ENCODE data around the gene LCMT2.

The LCMT2 gene, protein sequence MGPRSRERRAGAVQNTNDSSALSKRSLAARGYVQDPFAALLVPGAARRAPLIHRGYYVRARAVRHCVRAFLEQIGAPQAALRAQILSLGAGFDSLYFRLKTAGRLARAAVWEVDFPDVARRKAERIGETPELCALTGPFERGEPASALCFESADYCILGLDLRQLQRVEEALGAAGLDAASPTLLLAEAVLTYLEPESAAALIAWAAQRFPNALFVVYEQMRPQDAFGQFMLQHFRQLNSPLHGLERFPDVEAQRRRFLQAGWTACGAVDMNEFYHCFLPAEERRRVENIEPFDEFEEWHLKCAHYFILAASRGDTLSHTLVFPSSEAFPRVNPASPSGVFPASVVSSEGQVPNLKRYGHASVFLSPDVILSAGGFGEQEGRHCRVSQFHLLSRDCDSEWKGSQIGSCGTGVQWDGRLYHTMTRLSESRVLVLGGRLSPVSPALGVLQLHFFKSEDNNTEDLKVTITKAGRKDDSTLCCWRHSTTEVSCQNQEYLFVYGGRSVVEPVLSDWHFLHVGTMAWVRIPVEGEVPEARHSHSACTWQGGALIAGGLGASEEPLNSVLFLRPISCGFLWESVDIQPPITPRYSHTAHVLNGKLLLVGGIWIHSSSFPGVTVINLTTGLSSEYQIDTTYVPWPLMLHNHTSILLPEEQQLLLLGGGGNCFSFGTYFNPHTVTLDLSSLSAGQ

DNA sequence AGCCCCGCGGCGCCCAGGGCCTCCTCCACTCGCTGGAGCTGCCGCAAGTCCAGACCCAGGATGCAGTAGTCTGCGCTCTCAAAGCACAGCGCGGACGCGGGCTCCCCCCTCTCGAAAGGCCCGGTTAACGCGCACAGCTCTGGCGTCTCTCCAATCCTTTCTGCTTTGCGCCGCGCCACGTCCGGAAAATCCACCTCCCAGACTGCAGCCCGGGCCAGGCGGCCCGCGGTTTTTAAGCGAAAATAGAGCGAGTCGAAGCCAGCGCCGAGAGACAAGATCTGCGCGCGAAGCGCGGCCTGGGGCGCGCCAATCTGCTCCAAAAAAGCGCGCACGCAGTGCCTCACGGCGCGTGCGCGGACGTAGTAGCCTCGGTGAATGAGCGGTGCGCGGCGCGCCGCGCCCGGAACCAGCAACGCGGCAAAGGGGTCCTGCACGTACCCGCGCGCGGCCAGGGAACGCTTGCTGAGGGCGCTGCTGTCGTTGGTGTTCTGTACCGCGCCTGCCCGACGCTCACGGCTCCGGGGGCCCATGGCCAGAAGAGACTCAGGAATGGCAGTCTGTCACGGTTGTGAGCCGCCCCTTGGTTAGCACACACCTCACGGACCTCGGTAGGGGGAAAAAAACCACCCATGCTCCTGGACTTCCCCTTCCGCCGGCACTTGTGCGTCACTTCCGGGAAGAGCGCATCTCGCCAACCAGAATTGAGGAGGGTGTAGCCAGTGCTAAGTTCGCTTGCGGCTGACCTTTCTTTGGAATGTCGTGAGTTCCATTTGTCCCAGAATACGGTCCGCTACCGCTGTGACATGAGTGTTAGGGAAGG lies at the start of gene LCMT2:
LCMT2 (minus strand) TSS at position 614 of the 820 bp plus-strand sequence; CDS start at position 530, 84 bp downstream.
- DNase-seq, result peak; percentile 81 to 94 (median 92)

DNA sequence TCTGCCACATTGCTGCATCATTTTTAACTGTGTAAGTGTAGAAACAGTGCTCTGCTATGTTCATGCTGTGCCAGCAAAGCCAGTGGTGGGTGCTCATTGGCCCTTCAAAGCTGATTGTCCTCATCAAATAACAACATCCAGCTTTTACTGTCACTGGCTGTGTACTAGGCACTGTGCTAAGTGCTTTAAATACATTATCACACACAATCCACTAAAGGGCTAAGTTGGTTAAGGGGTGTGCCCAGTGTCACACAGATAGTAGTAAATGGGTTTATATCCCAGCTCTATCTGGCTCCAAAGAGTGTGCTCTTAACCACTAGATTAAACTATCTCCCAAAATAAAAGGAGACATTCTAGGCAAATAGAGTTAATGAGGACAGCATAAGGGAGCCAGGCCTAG lies 48.2 kb upstream of the LCMT2 start:
- DNase-seq, result no peak

DNA sequence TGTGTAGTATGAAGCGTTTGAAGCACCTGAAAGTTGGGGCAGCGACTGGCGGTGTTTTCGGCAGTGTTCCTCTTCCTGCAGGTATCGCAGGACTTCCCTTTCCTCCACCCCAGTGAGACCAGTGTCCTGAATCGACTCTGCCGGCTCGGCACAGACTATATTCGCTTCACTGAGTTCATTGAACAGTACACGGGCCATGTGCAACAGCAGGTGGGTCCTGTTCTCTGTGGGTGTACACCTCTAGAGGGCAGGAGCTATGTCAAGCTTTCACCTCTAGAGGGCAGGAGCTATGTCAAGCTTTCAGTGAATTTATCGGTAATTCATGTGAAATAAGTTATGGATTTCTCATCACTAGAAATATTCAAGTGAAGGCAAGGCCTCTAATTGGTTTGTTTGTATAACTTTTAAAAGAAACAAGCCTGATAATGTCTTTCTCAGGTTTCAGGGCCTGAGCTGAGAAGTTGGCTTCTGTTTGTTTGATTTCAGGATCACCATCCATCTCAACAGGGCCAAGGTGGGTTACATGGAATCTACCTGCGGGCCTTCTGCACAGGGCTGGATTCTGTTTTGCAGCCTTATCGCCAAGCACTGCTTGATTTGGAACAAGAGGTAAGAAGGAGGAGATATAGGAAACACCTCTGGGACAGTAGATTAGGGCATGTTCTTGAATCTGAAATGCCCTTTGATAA lies 45.8 kb upstream of the LCMT2 start:
- peak; percentile 1 to 9 (median 3) for DNase-seq

DNA sequence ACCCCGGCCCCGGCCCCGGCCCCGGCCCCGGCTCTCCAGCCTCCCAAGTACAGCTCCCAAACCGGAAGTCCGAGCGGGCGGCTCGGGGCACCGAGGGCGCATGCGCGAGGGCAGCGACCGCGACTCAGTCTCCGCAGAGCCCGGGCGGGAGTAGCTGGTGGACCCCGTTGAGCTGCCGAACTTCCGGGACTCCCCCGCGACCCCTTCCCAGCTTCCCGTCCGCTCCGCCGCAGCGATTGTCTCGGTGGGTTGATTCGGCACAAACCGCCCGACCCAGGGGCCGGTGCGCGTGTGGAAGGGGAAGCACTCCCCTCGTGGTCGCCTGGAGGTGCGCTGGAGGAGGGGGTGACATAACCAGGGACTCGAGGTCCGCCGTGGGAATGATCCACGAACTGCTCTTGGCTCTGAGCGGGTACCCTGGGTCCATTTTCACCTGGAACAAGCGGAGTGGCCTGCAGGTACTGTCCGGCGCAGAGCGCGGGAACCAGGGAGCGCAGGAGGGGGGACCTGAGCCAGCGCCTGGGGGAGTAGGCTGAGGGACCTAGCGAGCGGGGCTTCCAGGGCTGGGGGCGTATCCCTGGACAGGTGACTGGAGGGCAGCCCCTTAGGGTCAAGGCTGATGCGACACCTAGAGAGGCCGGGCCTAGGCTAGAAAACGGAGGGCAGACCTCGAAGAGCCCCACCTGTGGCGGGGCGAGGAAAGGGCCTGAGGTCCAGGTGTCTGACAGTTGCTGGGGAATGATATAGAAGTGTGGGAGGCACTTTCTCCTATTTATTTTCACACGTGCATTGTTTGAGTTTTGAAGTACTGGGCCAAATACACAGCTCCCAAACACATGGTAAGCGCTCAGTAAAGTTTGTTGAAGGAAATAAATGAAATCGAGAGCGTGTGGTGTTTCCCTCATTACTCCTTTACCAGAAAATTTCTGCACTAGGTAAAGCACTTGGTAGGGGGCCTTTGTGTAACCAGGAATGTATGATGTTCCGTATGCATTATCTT lies 40.9 kb upstream of the LCMT2 start, which contains the start of the genes TUBGCP4 and ZSCAN29:
TUBGCP4 (plus strand) TSS at position 127 of the 1,000 bp plus-strand sequence; CDS start at position 381, 254 bp downstream.
ZSCAN29 (minus strand) TSS at position 69 of the 1,000 bp plus-strand sequence. CDS start 1,130 bp downstream, outside the sequence.
- DNase-seq, result peak; percentile 73 to 86 (median 78)

DNA sequence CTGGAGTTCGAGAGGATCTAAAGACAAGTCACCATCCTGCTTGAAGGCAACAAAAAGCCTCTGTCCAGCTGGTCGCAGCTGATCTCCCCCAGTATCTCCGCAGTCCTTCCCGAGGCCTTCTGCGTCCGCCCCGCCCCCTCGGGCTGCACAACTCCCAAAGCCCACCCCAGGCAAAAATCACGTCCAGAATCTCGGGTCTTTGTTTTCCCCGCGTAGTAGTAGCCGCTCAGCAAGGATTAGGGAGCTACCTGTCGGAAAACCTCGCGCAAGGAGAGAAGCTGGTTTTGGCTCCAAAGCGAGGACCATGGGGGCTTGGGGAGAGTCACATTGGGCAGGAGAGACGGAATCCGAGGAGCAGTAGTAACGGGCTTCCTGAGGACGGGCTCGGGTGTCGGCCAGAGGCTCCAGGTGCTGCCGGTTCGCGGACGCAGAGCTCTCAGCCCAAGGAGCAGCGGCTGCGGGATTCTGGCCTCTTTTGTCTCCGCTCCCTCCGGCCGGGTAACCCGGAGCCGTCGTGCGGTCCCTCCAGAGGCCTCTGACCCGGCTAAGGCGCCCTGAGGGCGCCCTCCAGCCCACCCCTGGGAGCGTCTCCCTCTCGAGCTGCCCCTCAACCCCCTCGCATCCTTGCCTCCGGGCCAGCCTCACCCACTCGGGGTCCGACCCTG lies 40.1 kb upstream of the LCMT2 start:
- peak in 2 of 3 experiments; percentile 26 to 62 for DNase-seq

DNA sequence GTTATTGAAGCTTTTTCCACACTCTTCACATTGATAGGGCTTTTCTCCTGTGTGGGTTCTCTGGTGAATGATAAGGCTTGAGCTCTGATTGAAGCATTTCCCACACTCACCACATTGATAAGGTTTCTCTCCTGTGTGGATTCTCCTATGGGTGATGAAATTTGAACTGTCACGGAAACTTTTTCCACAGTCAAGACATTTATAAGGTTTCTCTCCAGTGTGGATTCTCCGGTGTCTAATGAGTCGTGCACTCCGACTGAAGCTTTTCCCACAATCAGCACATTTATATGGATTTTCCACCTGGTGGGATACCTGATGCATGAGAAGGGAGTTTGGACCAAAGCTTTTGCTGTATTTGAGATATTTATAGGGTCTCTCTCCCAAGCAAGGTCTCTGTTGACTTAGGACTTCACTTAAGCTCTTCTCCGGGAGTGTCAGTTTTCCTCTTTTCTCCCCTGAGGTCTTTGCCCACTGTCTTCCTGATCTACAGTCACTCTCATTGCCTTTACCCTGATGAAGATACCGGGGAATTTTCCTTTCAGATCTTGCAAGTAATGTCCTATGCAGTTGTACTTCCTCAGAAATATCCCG lies 31.0 kb upstream of the LCMT2 start:
- DNase-seq, result peak in 1 of 3 experiments; percentile 8

DNA sequence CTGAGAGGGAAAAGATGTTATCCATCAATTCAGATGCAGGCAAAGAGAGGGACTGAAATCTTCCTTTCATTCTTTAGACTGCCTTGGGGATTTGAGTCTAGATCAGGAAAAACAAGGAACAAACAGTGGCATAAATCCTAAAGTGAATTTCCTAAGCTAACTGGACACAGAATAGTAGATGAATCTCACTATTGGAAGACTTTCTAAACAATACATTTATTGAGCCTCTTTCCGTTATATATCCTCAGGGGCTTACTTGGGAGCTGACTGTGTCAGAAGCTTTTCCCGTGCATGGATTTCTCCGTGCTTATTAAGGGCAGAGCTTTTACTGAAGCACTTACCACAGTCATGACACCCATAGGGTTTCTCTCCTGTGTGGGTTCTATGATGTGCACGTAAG lies 30.4 kb upstream of the LCMT2 start:
- DNase-seq, result no peak

DNA sequence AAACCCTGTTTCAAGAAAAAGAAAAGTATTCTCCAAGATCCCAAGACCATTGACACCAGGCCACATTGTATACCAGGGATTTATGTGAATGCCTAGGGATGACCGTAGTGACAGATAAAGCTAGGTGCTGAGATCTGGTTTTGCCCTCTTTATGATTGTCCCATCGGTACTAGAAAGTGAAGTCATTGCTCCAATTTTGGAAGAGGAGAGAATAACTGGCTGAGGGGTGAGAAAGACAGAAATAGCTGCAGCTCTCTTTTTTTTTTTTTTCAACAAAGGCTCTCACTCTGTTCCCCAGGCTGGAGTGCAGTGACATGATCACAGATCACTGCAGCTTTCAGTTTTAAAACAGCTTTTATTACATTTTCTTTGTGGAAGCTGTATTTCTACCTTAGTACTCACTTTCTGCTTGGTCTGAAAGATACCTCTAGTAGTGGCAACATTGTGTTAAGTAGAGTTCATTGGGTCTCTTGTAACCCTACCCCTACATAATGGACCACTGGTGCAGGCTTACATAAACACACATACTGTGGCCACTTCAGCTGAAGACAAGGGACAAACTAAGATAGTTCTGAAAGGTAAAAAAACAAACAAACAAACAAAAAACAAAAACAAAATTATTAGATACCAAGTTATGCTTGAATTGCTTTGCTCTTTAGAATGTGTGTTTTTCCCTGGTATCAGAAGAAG lies 22.5 kb upstream of the LCMT2 start:
- DNase-seq, result no peak

DNA sequence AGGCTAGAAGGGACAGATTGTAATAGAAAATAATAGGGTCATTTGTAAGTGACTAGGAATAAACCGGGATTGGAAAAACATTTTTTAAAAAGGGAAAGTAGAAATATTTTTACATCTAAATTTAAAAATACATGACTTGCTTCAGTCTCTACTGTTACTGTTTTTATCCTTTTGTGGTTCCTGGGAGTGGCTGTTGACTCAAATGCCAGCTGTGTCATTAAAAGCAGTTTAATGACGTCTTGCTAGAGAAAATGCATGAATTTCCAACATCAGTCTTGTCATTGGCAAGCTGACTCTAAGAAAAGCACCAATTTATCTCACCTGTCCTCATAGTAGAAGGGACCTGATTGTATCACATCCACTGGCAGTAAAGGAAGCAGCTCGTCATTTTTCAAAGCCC lies 16.7 kb upstream of the LCMT2 start:
- peak in 1 of 3 experiments; percentile 4 for DNase-seq

DNA sequence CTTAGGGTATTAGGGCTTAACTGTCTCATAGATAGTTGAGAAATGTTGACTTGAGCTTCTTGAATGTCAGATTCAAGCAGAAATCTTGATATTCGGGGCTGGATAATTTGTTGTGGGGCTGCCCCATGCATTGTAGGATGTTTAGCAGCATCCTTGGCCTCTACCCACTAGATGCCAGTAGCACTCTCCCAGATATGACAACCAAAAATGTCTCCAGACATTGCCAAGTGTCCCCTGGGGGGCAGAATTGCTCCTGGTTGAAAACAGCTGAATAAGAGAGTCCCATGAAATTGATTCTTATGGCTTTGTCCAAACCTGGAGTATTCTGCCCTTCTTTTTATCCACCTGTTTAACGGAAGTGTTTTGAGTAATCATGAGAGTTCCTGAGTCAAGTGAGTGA lies 15.9 kb upstream of the LCMT2 start:
- DNase-seq, result peak in 1 of 3 experiments; percentile 0

DNA sequence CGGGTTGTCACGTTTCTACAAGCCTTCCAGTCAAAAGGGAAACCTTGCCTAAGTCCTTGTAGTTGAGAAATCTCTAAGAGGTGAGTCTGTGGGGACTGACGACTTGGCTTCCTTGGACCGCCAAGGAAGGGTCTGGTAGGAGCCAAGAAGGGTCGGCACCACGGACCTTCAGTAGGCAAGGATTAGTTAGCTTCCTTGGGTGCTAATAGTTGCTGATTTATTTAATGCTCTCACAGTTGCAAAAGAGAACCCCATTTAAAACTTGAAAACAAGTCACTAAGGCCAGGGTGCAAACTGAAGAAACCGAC lies 361 bp upstream of the LCMT2 start:
- no peak for DNase-seq

DNA sequence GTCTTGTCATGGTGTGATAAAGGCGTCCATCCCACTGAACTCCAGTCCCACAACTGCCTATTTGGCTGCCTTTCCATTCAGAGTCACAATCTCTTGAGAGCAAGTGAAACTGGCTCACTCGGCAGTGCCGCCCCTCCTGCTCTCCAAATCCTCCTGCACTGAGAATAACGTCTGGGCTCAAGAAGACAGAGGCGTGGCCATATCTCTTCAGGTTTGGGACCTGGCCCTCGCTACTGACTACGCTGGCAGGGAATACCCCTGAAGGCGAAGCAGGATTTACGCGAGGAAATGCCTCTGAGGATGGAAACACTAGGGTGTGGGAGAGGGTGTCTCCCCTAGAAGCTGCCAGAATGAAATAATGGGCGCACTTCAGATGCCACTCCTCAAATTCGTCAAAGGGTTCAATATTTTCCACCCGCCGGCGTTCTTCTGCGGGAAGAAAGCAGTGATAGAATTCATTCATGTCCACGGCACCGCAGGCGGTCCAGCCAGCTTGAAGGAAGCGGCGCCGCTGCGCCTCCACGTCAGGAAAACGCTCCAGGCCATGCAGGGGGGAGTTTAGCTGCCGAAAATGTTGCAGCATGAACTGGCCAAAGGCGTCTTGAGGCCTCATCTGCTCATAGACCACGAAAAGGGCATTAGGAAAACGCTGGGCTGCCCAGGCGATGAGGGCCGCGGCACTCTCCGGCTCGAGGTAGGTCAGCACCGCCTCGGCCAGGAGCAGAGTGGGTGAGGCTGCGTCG lies 985 bp downstream of the LCMT2 start:
- DNase-seq, result peak; percentile 11 to 78 (median 75)

DNA sequence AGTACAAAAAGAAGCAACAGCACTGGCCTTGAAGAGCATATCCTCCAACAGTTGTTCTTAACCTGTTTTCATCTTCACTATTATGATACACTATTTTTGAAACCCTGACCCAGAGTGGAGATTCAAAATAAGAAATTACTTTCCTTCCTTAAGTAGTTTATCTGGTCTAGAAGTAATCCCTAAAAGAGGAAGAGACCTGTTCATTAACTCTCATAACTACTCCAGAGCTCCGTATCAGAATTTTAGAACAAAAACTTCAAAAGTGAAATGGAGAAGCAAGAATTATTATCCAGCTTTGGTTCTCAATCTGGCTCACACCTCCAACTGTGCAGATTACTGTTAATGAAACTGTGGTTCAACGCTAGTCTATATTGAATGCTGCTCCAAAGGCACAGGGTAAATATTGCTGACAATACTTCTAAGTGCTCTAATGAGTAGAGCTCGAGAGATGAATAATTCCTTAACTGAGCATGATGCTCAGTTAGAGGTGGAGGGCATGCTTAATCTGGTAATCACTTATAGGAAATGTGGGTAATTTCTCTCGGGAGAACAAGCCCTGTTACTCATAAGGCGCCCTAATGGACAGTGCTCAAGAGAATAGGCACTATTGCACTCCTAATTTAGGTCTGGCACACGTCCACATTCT lies 5.2 kb downstream of the LCMT2 start:
- peak in 1 of 3 experiments; percentile 0 for DNase-seq

DNA sequence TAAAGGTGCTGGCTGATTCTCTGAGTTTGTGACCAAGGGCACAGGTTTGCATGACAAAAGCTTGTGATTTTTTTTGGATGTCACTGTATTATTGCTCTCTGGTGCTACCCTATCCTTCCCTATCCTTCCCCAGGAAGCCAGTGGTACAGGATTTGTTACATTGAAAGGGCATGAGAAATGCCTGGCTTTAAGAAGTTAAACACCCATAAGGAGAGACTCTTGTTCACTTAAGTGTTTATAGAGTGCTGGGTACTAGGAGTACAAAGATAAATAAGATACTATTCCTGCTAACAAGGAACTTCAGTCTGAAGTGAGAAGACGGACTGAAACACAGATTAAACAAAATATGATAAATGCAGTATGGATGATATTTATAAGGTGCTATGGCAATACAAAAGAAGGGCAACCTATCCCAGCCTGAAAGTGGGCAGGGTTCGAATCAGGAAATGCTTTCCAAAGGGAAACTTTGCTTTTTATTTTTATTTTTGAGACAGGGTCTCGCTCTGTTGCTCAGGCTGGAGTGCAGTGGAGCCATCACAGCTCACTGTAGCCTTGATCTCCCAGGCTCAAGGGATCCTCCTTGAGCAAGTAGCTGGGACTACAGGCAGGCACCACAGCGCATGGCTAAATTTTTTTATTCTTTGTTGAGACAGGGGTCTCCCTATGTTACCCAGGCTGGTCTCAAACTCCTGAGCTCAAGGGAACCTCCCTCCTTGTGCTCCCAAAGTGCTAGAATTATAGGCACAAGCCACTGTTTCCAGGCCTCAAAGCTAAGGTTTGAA lies 11.2 kb downstream of the LCMT2 start:
- no peak for DNase-seq

DNA sequence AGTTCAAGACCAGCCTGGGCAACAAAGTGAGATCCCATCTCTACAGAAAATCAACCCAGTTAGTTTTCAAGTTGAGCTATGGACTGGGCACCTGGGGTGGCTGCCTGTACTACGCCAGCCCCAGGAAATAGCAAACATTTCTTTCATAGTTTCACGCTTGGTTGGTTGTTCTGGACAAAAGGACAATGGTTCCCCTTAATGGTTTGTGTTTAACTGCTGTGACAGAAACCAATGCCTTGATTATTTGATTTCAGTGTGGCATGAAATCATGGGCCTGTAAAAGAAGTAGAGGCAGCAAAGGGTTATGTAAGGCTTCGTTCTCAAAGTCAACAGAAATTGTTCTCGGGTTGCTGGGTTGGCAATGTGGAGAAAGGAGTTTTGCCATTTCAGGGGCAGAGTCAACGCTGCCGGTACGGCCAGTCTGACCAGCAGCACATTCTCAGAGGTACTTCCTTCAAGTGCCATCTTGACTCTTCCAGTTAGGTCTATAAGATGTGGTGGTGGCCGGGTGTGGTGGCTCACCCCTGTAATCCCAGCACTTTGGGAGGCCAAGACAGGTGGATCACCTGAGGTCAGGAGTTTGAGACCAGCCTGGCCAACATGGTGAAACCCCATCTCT lies 12.7 kb downstream of the LCMT2 start:
- DNase-seq, result peak in 1 of 3 experiments; percentile 25

DNA sequence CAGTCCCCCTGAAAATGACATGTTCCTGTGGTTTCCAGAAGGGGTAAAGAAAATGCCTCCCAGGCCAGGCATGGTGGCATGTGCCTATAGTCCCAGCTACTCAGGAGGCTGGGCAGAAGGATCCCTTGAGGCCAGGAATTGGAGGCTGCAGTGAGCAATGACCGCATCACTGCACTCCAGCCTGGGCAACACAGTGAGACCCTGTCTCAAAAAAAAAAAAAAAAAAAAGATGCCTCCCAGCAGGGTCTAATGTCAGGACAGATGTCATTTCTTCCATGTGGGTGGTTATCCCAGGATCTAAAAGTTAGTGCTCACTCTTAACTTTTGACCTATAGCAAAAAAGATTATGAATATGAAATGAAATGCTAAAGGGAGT lies 13.4 kb downstream of the LCMT2 start:
- DNase-seq, result no peak
